GM19025 (cell line): ENCODE results near the gene UGT1A10.

Source experiments
- ATAC-seq: cut with Tn5 transposase; IDR thresholded peaks from one replicate; pipeline ENCODE4 v1.9.1; 2021; ENCODE audit warnings: mild to moderate bottlenecking, low read depth, moderate library complexity; ENCODE audit not compliant: unreplicated experiment

The UGT1A10 gene

DNA sequence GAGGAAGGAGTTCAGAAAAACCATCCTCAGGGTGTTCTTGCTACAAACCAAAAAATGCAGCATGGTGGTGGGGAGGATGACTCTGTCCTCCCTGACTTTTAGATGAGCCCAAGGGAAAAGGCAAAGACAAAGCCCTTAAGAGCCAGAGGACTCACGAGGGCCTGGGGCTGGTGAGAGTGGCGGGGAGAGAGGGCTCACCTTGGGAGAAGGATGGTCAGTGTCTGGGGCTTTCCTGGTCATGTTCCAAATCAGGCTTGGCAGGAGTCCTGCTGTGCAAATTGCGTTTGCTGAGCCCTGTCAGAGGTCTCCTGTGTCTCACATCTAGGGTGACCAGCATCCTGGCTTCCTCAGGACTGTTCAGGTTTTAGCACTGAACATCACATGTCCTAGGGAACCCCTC, 128.5 kb downstream of the UGT1A10 start:
- ATAC-seq = no peak

DNA sequence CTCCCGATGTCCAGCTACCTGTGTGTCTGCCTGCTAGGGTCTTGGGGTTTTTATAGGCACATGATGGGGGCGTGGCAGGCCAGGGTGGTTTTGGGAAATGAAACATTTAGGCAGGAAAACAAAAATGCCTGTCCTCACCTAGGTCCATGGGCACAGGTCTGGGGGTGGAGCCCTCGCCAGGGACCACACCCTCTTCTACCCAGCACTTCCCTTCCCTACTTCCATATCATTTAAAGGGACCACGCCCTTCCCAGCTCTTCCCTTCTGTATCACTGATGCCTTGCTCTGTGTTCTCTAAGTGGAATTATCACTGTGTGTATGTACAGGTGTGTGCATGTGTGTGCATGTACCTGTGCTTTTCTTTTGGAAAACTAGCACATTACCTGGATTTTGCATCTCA, 130.2 kb downstream of the UGT1A10 start:
- no peak for ATAC-seq

DNA sequence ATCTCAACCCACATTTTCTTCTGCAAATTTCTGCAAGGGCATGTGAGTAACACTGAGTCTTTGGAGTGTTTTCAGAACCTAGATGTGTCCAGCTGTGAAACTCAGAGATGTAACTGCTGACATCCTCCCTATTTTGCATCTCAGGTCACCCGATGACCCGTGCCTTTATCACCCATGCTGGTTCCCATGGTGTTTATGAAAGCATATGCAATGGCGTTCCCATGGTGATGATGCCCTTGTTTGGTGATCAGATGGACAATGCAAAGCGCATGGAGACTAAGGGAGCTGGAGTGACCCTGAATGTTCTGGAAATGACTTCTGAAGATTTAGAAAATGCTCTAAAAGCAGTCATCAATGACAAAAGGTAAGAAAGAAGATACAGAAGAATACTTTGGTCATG, 131.8 kb downstream of the UGT1A10 start:
- ATAC-seq = no peak

DNA sequence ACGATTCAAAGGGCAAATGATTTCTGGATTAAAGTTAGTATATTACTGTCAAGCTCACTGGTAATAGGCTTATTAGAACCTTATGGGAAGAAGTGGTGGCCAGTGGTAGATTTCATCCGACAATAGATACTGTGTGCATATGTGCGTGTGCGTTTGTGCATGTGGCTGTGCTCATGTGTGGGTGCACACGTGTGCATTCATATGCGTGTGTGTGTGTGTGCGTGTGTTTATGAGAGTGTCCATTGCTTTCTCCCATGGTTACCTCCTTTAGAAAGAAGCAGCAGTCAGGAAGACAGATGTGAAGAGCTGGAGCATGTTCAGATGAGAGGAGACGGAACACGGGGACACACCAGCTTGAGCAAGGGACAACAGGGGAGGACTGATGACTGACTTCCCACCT, 133.0 kb downstream of the UGT1A10 start:
- ATAC-seq = no peak

DNA sequence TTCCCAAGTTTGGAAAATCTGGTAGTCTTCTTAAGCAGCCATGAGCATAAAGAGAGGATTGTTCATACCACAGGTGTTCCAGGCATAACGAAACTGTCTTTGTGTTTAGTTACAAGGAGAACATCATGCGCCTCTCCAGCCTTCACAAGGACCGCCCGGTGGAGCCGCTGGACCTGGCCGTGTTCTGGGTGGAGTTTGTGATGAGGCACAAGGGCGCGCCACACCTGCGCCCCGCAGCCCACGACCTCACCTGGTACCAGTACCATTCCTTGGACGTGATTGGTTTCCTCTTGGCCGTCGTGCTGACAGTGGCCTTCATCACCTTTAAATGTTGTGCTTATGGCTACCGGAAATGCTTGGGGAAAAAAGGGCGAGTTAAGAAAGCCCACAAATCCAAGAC, 135.9 kb downstream of the UGT1A10 start:
- no peak for ATAC-seq

DNA sequence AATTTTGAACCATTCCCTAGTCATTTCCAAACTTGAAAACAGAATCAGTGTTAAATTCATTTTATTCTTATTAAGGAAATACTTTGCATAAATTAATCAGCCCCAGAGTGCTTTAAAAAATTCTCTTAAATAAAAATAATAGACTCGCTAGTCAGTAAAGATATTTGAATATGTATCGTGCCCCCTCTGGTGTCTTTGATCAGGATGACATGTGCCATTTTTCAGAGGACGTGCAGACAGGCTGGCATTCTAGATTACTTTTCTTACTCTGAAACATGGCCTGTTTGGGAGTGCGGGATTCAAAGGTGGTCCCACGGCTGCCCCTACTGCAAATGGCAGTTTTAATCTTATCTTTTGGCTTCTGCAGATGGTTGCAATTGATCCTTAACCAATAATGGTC, 136.3 kb downstream of the UGT1A10 start:
- no peak for ATAC-seq

DNA sequence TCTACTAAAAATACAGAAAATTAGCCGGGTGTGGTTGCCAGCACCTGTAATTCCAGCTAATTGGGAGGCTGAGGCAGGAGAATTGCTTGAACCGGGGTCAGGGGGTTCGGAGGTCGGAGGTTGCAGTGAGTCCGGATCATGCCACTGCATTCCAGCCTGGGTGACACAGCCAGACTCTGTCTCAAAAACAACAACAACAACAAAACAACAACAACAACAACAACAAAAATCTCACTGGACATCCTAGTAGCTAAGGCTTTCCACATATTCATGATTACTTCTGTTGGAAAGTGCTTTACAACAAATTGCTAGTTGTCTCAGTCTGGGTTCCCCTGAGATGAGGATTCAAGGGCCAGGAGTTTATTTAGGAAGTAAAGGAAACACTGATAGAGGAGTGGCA, 137.6 kb downstream of the UGT1A10 start:
- ATAC-seq = no peak

DNA sequence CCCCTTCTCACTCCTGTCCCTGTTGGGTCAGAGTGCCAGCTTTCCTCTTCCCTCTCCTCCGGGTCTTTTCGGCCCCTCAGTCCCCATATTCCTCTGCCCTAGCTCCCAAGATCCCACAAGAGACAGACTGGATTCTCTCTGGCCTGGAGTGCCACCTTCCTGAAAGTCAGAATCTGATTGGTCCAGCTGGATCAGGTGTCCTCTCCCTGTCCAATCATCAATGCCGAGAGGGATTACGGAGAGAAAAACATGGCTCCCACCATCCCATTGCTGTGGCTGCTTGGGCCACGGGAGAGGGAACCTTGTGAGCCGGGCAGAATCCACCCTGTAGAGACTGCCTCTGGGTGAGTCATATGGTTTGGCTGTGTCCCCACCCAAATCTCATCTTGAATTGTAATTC, 139.2 kb downstream of the UGT1A10 start:
- ATAC-seq = no peak

DNA sequence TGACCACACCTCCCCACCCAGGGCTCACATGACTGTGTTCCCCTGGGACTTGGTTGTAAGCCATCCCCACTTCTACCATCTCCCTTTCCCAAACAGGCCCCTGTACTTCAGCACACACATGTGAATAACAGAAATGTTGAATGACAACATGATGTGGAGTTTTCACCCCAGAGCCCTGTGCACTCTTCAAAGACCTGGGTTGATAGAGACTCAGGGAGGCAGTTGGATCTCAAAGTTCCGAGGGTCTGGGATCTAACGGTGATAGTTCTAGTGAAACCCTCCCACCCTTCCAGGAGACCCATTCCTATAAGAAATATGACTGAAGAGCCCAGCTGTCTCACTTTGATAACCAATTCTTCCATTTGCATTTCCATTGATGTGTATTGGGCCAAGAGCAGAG, 141.8 kb downstream of the UGT1A10 start, which contains the start of gene MROH2A:
Gene MROH2A (plus strand): TSS at position 301 of the 400 bp plus-strand sequence. CDS start 1,029 bp downstream, outside the sequence.
- no peak for ATAC-seq

DNA sequence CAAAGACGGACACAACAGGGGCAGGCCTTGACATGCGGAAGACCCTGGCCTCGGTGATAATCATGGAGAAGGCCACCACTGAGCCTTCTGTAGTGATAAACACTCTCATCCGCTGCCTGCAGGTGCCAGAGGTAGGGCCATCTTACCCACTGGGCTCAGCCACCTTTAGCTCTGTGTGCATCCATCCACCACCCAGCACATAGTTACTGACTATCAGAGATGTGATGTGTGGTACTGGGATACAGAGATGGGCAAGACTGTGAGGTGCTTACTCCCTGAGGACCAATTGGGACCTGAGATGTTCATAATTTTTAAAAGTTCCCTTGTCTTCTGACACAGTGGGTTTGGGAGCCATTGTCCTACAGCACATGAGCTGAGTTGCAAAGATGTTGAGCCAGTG, 143.5 kb downstream of the UGT1A10 start:
- ATAC-seq = no peak

DNA sequence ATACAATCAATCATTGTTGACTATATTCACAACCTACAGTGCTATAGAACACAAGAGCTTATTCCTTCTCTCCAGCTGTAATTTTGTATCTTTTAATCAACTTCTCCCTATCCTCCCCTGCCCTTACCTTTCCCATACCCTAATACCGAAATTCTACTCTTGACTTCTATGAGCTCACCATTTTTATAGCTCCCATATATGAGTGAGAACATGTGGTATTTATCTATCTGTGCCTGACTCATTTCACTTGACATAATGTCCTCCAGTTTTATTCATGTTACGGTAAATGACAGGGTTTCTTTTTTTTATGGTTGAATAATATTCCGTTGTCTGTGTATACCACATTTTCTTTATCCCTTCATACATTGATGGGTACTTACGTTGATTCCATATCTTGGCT, 144.5 kb downstream of the UGT1A10 start:
- no peak for ATAC-seq

DNA sequence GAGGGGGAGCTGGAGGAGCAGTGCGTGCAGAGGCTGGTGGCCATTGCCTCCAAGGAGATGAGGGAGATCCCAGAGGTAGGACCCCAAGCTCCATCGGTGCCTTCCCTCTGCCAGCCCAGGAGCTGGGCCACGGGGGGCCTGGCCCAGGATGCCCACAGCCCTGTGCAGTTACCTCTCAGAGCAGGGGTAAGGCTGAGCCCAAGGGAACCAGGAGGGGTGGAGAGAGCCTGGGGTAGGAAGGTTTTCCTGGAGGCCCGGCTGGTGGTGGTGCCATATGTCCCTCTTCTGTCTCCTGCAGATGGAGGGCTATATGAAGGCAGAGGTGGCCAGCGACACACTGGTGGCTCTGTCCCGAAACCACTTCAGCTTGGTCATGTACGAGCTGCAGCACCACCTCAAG, 153.3 kb downstream of the UGT1A10 start:
- ATAC-seq = no peak

DNA sequence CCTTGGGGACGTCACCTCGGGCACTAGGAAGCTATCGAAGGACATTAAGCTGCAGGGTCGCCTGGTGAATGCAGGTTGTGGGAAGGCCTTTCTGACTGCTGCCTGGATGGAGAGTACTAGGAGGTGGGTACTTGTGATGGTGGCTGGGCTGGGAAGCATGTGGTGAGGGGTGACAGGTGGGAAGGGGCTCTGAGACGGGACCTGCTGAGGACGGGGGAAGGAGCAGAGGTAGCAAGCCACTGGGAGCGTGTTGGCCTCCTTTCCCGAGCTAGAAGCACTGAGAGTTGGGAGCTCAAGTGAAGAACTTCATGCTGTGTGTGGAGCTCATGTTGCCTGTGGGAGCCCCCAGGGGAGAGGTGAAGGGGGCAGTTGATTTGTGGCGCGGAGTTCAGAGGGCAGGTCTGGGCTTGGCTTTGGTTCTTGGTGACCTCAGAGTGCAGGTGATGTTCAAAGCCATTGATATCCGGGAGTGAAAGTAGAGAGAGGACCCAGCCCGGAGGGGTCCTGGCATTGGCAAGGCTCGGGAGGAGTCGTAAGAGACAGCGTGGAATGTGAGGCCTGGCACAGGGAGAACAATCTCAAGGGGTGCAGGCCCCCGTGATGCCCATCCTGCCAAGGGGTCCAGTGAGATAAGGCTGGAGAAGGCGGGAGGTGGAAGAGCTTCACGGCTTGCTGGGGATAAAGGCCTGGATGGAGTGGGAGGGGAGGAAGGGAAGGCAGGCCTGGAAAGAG, 155.1 kb downstream of the UGT1A10 start:
- ATAC-seq = no peak

DNA sequence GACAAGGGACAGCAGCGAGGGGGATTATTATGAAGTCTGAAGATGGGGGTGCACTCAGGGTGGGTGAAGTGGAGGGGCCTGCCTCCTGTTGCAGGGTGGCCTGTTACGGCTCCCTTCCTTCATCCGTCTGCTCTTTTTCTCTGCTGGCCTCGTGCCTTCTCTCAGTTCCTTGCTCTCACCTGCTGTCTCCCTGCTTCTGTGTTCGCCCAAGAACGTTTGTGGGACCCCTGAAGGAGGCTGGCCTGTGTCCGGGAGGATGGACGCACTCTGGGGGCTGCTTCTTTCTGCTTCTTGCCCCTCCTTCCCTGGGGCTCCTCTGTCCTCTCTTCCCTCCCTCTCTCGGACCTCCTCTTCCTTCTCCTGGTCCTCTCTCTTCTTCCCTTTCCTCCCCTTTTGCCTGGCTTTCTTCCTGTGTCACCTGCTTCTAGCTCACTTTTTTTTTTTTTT, 155.7 kb downstream of the UGT1A10 start:
- no peak for ATAC-seq

DNA sequence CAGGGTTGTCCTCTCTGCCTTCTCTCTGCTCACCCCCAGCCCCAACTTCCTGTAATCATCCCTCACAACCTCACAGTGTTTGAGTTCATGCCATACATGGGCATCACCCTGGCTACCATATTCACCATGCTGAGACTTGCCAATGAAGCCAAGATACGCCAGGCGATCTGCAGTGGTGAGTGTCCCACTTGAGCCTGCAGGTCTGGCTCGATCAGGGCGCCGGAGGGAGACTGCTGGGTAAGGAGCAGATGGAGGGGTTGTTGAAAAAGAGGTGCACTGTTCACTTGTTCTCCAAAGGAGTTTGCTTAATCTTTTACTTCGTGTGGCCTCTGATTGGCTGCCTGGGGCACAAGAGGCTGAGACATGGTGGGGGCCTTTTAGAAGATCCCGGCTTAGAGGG, 156.5 kb downstream of the UGT1A10 start:
- ATAC-seq = no peak

DNA sequence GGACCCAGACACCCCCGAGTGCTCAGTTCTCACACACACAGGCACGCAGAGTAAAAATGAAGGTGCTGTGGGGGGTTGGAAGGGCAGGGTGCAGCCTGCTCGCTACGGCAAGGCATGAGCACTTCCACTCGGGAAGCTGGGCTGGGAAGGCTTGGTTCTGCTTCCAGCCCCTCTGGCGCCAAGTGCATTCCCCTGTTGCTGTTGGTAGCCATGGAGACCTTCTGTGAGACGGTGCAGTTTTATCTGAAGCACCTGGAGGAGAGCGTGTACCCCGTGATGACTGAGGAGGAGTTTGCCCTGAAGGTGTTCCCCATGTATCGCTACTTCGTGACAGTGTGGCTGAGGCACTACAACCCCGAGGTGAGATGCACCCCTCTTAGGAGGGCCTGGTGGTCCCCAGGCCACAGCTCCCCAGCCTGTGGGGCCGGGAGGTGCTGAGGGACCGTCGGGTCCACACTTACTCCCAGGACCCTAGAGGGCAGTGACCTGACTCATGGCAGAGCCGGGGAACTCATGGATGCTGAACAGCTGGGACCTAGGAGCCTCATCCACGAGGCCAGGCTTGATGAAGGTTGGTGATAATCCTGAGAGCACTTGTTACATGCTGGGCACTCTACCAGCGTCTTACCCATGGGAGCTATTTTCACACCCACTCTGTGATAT, 157.3 kb downstream of the UGT1A10 start:
- ATAC-seq = no peak

DNA sequence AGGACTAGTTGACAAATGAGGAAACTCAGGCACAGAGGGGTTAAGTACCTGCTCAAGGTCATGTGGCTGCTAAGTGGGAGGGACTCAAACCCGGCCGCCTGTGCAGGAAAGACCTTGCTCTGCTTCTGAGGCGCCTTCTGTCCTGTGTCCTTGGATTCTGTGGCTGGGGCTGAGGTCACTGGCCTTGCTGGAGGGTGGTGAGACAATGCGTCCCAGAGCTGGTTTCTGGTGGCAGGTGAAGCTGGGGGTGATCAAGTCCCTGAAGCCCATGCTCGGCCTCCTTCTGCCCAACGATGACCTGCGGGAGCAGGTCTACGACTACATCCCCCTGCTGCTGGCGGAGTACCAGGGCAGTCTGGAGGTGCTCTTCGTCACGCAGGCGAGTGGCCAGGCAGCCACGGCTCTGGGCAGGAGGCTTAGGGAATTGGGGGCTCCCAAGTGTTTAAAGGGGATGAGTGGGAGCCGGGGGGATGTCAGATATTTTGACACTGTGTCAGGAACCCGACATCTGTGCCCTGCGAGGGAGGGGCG, 157.9 kb downstream of the UGT1A10 start:
- no peak for ATAC-seq

DNA sequence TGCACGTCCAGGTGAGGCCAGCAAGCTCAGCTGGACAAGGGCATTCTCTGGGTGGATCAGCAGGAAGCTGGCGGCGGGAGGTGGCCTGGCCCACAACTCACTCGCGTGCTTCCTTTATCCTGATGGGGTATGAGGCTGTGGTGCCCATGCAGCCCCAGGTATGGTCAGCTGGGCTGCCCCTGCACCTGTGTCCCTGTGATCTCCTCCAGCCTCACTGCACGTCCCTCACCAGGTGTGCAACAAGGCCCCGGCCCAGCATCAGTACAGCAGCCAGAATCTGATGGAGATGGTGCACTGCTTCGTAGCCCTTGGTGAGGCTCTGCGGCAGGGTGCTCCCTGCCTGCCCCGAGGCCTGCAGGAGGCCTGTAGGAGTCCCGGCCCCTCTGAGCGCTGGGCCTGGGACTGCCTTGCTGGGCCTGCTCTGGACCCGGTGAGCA, 159.5 kb downstream of the UGT1A10 start:
- no peak for ATAC-seq

DNA sequence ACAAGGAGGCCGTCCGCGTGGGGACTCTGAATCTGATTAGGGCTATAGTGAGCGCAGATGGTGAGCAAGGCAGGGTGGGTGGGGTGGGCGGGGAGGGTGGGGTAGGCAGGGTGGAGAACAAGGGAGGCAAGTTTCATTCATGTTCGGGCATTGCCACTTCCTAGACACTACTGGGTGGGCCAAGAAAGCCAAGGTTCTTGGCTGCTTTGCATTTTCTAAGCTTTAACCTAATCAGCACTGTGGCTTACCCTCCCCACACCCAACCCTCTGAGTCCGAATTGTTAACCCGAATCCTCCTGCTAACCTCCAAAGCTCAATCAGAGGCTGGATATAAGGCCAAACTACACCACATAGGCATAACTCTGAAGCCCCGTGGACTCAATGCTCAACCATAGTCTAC, 160.0 kb downstream of the UGT1A10 start:
- ATAC-seq = no peak

DNA sequence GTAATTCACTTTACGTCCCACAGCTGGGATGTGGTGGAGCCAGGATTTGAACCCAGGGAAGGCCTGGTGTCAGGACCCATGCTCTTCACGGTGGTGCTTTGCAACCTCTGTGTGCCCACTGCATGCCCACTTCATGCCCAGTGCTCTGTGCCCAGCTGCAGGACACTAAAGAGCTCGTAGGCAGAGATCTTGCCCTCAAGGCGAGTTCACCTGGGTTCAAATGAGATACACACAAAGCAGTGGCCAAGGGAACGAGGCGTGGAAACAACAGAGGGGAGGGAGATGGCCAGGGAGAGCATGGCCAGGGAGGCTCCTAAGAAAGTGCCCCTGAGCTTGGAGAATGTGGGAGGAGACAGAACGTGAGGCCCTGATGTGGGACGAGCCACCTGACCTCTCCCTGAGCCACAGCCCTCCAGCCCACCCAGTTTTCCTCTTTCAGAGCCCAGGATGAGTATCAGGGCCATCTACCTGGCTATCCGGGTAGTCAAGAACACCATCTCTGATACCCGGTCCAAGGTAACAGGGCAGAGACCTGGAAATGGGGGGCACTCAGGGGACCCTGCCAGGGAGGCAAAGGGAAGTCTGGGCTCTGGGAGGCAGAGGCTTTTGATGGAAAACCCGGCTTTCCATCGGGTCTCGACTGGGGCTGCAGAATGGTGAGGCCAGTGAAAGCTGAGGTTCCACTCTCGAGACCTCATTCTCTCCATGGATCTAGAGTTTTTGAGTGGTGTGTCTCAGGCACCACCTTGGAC, 162.3 kb downstream of the UGT1A10 start:
- no peak for ATAC-seq

DNA sequence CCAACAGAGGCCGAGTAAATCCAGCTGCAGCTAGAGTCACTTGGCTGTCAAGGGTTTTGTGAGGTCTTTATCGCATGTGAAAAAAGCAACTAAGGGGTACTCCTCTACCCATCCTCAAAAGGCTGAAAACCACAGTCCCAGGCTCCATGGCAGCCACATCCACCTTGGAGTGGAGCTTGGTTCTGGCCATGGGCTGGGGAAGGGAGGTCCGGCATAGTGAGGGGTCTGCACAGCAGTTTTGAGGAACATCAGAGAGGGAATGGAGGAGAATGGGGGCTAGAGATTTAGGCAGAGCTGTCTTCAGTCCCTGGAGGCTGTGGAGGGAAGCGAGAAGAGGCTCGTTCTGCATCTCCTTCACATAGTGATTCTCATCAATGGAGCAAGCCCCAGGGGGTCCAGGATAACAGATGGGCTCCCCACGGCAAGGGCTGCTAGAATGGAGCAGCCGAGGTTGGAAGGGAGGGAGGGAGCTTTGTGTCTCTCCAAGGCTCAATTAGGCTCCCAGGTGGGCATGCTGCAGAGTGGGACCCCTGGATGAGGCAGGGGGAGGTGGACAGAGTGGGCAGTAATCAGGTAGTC, 162.9 kb downstream of the UGT1A10 start:
- ATAC-seq = no peak
